IPS DF 4.7 (cell line): ENCODE data around the gene BAG2.

ENCODE experiments used
- DNase-seq: peaks from one replicate; pipeline ENCODE4 v3.0.0-alpha.2; 2013; ENCODE audit warnings: low spot score; ENCODE audit errors: extremely low read depth

BAG2 gene

DNA sequence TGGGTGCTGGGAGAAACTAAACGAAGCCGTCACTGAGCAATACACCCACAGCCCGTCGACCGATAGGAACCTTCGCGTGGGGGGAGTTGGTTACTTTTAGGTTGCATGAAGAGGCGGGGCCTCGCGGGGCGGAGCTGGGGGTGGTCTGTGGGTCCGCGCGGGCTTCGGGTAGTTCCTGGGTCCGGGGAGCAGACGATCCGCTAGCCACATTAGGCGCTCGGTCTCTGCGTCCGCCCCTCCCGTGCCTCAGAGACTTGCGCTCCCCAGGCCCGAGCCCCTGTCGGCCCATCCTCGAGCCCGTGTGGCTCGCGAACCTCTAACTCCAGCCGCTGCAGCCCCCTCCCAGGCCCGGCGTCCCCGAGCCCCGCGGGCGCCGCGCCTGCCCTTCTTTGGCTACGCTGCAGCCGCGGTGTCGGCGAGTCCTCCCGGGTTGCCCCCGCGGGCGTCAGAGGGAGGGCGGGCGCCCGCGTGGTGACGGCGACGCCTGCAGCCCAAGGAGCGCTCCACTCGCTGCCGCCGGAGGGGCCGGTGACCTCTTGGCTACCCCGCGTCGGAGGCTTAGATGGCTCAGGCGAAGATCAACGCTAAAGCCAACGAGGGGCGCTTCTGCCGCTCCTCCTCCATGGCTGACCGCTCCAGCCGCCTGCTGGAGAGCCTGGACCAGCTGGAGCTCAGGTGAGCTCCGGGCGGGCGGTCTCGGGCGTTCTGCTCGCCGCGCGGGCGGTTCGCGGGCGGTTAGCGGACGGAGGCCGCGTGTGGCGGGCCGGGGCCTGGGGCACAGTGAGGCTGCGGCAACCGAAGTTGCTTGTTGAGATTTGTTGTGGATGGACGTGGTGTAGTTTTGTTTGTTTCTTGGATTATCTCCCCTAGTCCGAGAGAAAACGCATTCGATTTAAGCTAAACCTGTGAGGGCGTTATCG, at the start of gene BAG2:
TSS of gene BAG2 (plus strand) at position 191 of the 920 bp plus-strand sequence. CDS start at position 563, 372 bp downstream.
- DNase-seq: peak; percentile 36

GRCh38 chr6:57123111-57123510, 49.0 kb upstream of the BAG2 start:
- no peak for DNase-seq

DNA sequence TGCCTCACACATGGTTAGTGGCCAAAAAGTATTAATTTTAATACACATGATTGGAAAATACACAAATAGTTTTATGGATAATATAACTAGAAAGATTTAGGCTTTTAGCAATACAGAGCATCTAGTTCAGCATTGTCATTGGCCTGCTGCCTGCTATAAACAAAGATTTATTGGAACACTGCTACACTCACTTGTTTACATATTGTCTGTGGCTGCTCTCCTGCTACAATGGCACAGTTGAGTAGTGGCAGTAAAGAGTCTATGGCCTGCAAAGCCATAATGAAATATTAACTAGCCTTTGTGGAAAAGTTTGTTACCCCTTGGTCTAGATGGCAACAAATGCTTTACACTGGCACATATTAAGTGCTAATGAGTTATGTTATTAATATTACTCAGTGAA, 44.4 kb upstream of the BAG2 start:
- no peak for DNase-seq

DNA sequence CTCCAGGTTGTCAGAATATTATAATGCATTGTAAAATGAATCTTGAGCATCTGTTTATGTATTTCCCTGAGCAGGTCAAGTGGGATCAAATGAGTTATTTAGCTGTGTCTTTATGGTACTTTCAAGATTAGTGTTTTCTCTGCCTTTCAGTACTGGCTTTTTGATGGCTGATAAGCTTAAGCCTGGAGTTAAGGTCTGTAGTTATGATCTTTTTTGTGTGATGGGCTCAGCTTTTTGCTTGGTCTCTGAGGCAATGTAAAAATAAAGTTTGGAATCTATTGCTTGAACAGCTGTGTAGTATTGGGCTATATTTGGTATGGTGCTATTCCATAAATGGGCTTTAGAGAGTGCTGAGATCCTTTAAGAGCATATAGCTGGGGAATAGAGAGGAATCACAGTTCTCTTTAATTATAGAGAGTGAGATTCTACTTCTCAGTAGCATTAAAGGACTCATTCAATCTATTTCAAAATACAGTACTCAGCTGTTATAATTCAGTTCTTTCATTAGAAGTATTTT, 41.4 kb upstream of the BAG2 start:
- DNase-seq: no peak

GRCh38 chr6:57134954-57135353, 37.2 kb upstream of the BAG2 start:
- DNase-seq: no peak

GRCh38 chr6:57135885-57136284, 36.2 kb upstream of the BAG2 start:
- DNase-seq: no peak

GRCh38 chr6:57137350-57137749, 34.8 kb upstream of the BAG2 start:
- DNase-seq: no peak

- no peak for DNase-seq
Measured at GRCh38 chr6:57138026-57138425, 34.1 kb upstream of the BAG2 start.

GRCh38 chr6:57141451-57142177, 30.5 kb upstream of the BAG2 start:
- no peak for DNase-seq

- no peak for DNase-seq
Measured at GRCh38 chr6:57142178-57142525, 30.0 kb upstream of the BAG2 start.

DNA sequence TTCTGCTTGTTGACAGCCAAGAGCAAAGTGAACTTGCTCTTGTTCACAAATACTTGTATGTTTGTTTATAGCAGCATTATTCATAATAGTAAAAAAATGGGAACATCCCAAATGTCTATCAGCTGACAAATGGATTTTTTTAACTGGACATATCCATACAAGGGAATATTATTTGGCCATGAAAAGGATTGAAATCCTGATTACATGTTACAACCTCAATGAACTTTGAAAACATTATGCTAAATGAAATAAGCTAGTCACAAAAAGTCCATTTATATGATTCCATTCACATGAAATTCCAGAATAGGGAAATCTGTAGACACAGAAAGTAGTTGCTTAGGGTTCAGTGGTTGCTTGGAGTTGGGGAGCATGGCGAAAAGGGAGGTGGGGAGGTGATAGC, 28.4 kb upstream of the BAG2 start:
- DNase-seq: no peak

DNA sequence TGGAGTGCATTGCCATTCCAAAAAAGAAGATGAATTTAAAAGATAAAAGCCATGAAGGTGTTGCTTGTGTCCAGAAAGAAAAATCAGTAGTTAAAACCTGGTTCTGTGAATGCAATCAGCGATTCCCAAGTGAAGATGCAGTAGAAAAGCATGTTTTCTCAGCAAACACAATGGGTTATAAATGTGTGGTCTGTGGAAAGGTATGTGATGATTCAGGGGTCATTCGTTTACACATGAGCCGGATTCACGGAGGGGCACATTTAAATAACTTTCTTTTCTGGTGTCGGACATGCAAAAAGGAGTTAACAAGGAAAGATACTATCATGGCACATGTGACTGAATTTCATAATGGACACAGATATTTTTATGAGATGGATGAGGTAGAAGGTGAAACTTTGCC, 24.7 kb upstream of the BAG2 start:
- no peak for DNase-seq

GRCh38 chr6:57147955-57148858, 23.9 kb upstream of the BAG2 start:
- DNase-seq: no peak

GRCh38 chr6:57158658-57159057, 13.5 kb upstream of the BAG2 start:
- DNase-seq: no peak

GRCh38 chr6:57159127-57159526, 13.0 kb upstream of the BAG2 start:
- DNase-seq: no peak

DNA sequence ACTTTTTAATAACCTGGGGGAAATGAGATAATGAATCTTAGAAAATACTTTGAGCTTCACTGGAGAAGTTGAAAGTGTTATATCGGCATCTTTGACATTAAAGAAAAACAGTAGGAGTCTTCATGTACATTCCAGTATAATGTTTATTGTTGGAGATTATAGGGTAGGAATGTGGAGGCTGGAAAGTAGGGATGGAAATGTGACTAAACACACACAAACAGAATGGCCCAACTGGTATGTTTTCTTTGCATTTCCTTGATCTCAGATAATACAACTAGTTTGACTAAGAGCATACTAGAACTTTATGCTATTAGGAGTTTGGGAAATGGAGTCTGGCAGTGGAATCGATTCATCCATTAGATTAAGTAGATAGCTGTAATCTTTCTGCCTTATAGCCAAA, 10.1 kb upstream of the BAG2 start:
- DNase-seq: no peak

GRCh38 chr6:57162516-57162915, 9.6 kb upstream of the BAG2 start:
- no peak for DNase-seq

GRCh38 chr6:57163956-57164355, 8.2 kb upstream of the BAG2 start:
- DNase-seq: no peak

- no peak for DNase-seq
Measured at GRCh38 chr6:57165080-57165479, 7.0 kb upstream of the BAG2 start.

DNA sequence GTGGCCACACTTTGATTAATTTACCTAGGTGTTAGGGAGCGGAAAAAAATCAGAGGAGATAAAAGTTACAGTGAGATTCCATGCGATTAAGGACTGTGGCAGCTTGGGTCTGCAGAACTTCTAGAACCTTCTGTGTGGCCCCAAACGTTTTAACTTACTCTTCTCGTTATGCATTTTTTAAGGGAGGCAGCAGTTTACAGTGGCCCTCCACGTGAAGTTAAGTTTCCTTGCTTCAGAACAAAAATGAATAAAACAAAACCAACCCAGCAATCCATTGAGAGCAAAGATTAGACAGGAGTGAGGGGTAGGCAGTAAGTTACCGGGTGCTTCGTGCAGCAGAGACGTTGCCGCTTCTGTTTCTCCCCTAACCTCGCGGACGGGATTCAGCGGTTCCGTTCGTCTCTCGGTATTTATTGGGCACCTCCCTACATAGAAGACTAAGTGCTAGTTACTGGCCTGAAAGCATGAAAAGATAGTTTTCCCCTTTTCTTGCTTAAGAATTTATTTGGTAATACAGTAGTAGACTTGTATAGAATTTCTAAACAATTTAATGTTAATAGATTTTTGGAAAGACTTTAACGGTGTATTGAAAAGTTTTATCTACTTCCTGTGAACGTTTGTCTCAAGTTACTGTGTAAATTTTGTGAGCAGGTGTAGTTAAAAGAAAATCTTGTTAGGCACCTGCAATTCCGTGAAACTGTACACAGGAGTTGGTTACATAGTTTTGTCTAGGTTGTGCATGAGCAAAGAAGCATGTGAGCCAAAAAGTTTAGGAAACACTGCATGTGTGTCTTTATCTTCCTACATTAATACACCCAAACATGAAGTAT, 1.1 kb downstream of the BAG2 start:
- DNase-seq: no peak
